MCF 10A (cell line): ENCODE measurements around the gene TAGLN. TPM values are rescaled to one million over a fixed set of nuclear protein-coding genes. Genes with fewer than 3 reads are reported as not detected.

Experiments
- BruUV-seq: library from RNA; stranded (reverse); fragments of 400-500 nt; replicated peaks from 2 replicates; lab custom pipeline; 2021; lab: Mats Ljungman, UMichigan
- CTCF ChIA-PET: fragments of 300-600 bp; sonication (Branson Sonifier 250); formaldehyde crosslinking; extraction: SDS; loops from one replicate; lab custom pipeline; 2021; ENCODE audit warnings: antibody characterized with exemption, inconsistent platforms; lab: Yijun Ruan, JAX
- POLR2A ChIA-PET: fragments of 300-600, 350-650 bp; sonication (Branson Sonifier 250); formaldehyde crosslinking; extraction: SDS; loops from one replicate; lab custom pipeline; 2020; ENCODE audit warnings: antibody characterized with exemption, inconsistent platforms; lab: Yijun Ruan, JAX
- DNase-seq: peaks from one replicate; pipeline ENCODE4 v3.0.0-alpha.2; 2018; ENCODE audit not compliant: unreplicated experiment
- H3K27ac Mint-ChIP-seq: one replicate; pipeline ENCODE4 v1.8.0; 2022; ENCODE audit warnings: mild to moderate bottlenecking, low read depth, mixed read lengths; ENCODE audit not compliant: unreplicated experiment
- H3K27me3 Mint-ChIP-seq: one replicate; pipeline ENCODE4 v1.8.0; 2022; ENCODE audit warnings: mixed read lengths; ENCODE audit not compliant: insufficient read depth, unreplicated experiment
- H3K36me3 Mint-ChIP-seq: one replicate; pipeline ENCODE4 v1.8.0; 2022; ENCODE audit warnings: mild to moderate bottlenecking, moderate library complexity, mixed read lengths; ENCODE audit not compliant: insufficient read depth, unreplicated experiment
- H3K4me1 Mint-ChIP-seq: one replicate; pipeline ENCODE4 v1.8.0; 2022; ENCODE audit warnings: mixed read lengths; ENCODE audit not compliant: insufficient read depth, unreplicated experiment
- H3K4me3 Mint-ChIP-seq: one replicate; pipeline ENCODE4 v1.8.0; 2022; ENCODE audit warnings: mild to moderate bottlenecking, moderate library complexity, mixed read lengths; ENCODE audit not compliant: unreplicated experiment
- H3K9me3 Mint-ChIP-seq: one replicate; pipeline ENCODE4 v1.8.0; 2022; ENCODE audit warnings: mixed read lengths; ENCODE audit not compliant: unreplicated experiment
- intact Hi-C: fragments of 100-400 bp; cut with micrococcal nuclease; formaldehyde crosslinking; loops from 2 replicates; pipeline ENCODE4 v1.14.1; 2022
- total RNA-seq: library from RNA; stranded (reverse); gene quantifications from 2 replicates; pipeline ENCODE4 v1.2.3, GENCODE V29; 2022
- TF ChIP-seq, protein P1 (sequence below): fragments of 200-600 bp; IDR thresholded peaks from one replicate; pipeline ENCODE4 v1.8.0; 2022; ENCODE audit warnings: antibody characterized with exemption, mild to moderate bottlenecking; ENCODE audit not compliant: unreplicated experiment

TAGLN gene
- total RNA-seq, 1 experiment from 2014 or later: 45.4 TPM

DNA sequence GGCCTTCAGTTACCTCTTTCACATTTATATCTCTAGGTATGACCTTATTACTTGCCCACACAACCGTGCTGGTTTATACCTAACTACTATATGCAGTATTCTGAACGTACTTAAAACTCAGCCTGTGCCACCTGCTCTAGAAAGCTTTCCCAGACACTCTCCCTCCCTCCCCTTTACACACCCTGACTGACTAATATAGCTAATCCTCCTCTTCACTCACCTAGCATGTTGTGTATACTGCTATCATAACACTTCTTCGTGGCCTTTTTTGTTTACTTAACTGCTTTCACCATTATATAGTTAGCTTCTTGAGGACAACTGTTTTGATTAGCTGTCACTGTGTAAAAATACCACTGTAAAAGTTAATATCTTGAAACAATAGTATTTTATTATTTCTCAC lies 56.8 kb downstream of the TAGLN start:
- ChIA-PET POLR2A (interaction anchor here (0.7 kb wide), 1 partner anchor 35 kb away, joined by 3 read pairs; the partner anchor contains the start of gene BACE1-AS), CTCF (interaction anchor here (0.6 kb wide), 1 partner anchor 16 kb away, joined by 4 read pairs; no protein-coding TSS in a partner anchor)
- no peak for DNase-seq
- H3K27ac Mint-ChIP-seq: no peak overlapping the region
- no peak overlapping the region for H3K4me3 Mint-ChIP-seq
- TF ChIP-seq, protein P1, sequence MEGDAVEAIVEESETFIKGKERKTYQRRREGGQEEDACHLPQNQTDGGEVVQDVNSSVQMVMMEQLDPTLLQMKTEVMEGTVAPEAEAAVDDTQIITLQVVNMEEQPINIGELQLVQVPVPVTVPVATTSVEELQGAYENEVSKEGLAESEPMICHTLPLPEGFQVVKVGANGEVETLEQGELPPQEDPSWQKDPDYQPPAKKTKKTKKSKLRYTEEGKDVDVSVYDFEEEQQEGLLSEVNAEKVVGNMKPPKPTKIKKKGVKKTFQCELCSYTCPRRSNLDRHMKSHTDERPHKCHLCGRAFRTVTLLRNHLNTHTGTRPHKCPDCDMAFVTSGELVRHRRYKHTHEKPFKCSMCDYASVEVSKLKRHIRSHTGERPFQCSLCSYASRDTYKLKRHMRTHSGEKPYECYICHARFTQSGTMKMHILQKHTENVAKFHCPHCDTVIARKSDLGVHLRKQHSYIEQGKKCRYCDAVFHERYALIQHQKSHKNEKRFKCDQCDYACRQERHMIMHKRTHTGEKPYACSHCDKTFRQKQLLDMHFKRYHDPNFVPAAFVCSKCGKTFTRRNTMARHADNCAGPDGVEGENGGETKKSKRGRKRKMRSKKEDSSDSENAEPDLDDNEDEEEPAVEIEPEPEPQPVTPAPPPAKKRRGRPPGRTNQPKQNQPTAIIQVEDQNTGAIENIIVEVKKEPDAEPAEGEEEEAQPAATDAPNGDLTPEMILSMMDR: no peak
- BruUV-seq: no TSS peak
- no peaks in the 10 kb centered on the region for H3K27me3 Mint-ChIP-seq
- peaks cover 10% of the 10 kb centered on the region for H3K4me1 Mint-ChIP-seq
- intact Hi-C loops: no loop called here
- H3K36me3 Mint-ChIP-seq: peaks cover 43% of the 10 kb centered on the region
- H3K9me3 Mint-ChIP-seq: no peaks in the 10 kb centered on the region

DNA sequence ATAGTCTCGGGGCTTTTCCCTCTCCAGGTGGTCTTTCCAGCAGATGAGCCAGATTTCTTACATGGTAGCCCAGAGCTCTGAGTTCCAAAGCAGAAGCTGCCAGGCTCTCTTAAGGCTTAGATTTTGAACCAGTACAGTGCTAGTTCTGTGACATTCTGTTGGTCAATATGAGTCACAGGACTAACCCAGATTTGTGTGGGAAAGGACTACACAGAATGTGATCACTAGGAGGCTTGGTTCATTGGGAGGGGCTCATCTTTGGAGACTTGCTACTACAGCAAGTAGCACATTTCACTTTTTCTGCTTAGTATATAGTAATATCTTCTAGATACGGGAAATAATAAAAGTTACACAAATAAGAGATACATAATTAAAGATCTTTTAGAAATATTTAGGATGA lies 57.4 kb downstream of the TAGLN start:
- POLR2A ChIA-PET: interaction anchor here (0.7 kb wide), 1 partner anchor 34 kb away, joined by 3 read pairs; the partner anchor contains the start of gene BACE1-AS
- peaks cover 44% of the 10 kb centered on the region for H3K36me3 Mint-ChIP-seq

More for the DNA sequence above, 57.4 kb downstream of the TAGLN start:
- no peaks in the 10 kb centered on the region for H3K27me3 Mint-ChIP-seq
- CTCF ChIA-PET: interaction anchor here (0.6 to 0.7 kb wide), 2 partner anchors 15 to 17 kb away, joined by 3 to 4 read pairs; no protein-coding TSS in a partner anchor
- intact Hi-C loops: no loop called here
- H3K27ac Mint-ChIP-seq: no peak overlapping the region
- no peaks in the 10 kb centered on the region for H3K9me3 Mint-ChIP-seq
- no peak for DNase-seq
- BruUV-seq: no TSS peak
- TF ChIP-seq, protein P1: no peak
- H3K4me3 Mint-ChIP-seq: no peak overlapping the region
- H3K4me1 Mint-ChIP-seq: peaks cover 10% of the 10 kb centered on the region

Other genes with a start within 250 kb of the TAGLN start
- 33.3 and 36.5 TPM in 2 replicates for gene SIK3, start 100.9 kb upstream of the TAGLN start, total RNA-seq
- gene PAFAH1B2, start 55.1 kb upstream of the TAGLN start, total RNA-seq: 146 and 174 TPM in 2 replicates
- 17.5 and 18.4 TPM in 2 replicates for gene SIDT2, start 20.6 kb upstream of the TAGLN start, total RNA-seq
- 58.6 and 61.8 TPM in 2 replicates for gene PCSK7, start 32.7 kb downstream of the TAGLN start, total RNA-seq
- gene RNF214, start 33.3 kb downstream of the TAGLN start, total RNA-seq: 23.3 TPM in 2 replicates
- gene BACE1-AS, start 92.0 kb downstream of the TAGLN start, total RNA-seq: 6.9 and 8.8 TPM in 2 replicates
- gene BACE1, start 116.9 kb downstream of the TAGLN start, total RNA-seq: 15.8 and 18.1 TPM in 2 replicates
- 47.4 and 49.9 TPM in 2 replicates for gene CEP164, start 128.5 kb downstream of the TAGLN start, total RNA-seq